Cardiac septum (tissue), 1 donor: ENCODE results near the gene LAMP5. TPM values are rescaled to one million over a fixed set of nuclear protein-coding genes. Genes with fewer than 3 reads are reported as not detected.

Experiments
- DNase-seq: peaks from one replicate; pipeline ENCODE4 v3.0.0-alpha.2; 2020; ENCODE audit warnings: low spot score
- intact Hi-C: fragments of 100-400 bp; cut with DNase I; formaldehyde crosslinking; loops from one replicate; pipeline ENCODE4 v1.14.0; 2022
- total RNA-seq: library from RNA; stranded (reverse); fragmentation: NEBNext Ultra II Directional; extraction: Animal tissue kit (Norgen Biotek cat#: 25700); gene quantifications from one replicate; pipeline ENCODE4 v1.2.1, GENCODE V29; 2021
- donor health status: DM: no; HTN: no; CAD: no.

LAMP5 gene
- total RNA-seq, 1 donor from 2014 or later, result 0.22 TPM

DNA sequence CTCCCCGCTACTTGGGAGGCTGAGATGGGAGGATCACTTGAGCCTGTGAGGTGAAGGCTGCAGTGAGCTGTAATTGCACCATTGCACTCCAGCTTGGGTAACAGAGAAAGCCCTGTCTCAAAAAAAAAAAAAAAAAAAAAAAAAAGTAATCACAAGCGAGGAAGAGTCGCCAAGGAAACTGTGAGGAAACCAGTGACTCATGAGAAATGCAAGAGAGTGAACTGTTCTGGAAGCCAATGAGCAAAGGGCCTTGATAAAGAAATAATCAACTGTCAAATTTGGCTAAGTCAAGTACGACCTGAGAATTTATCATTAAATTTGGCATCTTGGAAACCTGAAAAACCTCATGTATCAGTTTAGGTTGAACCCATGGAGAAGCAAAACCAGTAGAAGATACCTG is 16.1 kb upstream of the LAMP5 start:
- intact Hi-C loops, result no loop called here

DNA sequence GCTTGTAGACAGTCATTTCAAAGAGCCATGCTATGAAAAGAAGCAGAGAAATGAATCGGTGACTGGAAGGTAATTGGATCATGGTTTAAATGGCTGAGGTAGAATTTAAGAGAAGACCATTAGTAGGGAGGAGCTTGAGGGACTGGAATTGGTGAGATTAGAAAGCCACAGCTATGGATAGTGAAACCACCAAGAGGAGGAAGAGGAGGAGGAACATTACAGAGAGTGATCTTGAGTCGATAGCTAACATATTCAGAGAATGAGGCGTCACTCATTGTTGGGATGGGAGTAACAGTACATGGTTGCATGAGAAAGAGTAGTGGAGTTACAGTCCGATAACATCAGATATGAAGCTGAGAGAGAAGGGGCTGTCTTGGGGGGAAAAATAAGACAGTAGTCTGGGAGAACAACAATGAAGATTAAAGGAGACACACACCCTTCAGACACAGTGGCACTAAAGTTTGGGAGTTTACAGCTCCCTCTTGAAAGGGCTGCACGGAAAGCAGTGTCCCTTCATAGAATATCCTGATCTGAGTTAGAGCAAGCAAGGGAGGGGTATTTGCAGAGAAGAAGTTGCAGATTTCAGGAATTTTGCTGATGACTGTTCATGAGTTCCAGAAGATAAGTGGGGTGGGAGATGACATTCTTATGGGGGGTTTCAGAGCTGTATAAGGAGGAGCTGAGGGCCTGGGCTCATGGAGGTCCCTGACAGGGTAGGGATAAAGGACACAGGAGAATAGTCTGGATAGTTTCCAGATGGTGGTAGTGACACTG is 15.1 kb upstream of the LAMP5 start:
- intact Hi-C loops, result no loop called here
- DNase-seq, result no peak

More for the DNA sequence above, 16.1 kb upstream of the LAMP5 start:
- no peak for DNase-seq

GRCh38 chr20:9500121-9500520 is 14.3 kb upstream of the LAMP5 start:
- DNase-seq, result no peak
- intact Hi-C loops, result no loop called here

DNA sequence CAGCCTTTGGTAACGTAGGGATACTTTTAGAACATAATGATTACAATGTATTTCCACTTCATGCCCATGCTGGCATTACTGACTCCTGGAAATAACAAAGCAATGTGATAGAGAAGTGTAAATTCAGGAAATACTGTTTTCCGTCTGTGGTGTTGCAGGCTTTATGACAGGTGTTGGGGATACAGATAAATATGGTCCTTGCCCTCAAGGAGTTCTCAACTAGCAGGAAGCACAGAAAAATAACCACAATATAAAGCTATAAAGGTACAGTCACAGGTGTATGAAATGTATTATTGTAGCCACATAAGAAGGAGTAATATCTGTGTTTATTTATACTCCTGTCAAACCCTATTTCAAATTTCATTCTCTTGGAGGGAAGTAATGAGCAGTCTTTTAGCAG is 12.9 kb upstream of the LAMP5 start:
- DNase-seq, result no peak
- intact Hi-C loops, result no loop called here

- DNase-seq, result no peak
- intact Hi-C loops, result no loop called here
Observed at GRCh38 chr20:9503526-9504245, 10.7 kb upstream of the LAMP5 start.

DNA sequence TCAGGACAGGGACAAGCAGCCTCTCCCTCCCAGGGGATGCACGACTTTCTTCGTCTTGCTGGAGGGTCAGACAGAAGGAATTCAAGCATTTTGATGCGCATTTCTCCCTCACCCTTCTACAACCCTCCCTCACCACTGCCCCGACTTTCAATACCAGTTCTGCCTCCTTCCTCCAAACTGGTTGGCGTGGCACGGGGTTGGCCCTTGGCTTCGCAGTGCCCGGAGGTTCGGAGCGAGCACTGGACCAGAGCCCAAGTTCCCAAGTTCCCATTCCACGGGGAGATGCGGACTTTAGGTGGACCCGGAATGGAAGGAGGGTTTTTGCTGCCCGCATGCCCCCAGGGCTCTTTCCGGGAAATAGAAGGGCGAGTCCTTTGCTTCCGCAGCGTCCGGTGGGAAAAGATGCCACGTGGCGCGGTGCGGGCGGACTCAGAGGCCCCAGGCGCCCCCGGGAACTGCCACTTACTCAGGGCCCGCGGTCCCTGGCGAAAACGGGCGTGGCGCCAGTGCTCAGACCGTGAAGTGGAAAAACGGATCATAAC is 8.0 kb upstream of the LAMP5 start:
- no peak for DNase-seq
- intact Hi-C loops, result no loop called here

- DNase-seq, result no peak
- intact Hi-C loops, result no loop called here
Observed at GRCh38 chr20:9506964-9507369, 7.4 kb upstream of the LAMP5 start.

DNA sequence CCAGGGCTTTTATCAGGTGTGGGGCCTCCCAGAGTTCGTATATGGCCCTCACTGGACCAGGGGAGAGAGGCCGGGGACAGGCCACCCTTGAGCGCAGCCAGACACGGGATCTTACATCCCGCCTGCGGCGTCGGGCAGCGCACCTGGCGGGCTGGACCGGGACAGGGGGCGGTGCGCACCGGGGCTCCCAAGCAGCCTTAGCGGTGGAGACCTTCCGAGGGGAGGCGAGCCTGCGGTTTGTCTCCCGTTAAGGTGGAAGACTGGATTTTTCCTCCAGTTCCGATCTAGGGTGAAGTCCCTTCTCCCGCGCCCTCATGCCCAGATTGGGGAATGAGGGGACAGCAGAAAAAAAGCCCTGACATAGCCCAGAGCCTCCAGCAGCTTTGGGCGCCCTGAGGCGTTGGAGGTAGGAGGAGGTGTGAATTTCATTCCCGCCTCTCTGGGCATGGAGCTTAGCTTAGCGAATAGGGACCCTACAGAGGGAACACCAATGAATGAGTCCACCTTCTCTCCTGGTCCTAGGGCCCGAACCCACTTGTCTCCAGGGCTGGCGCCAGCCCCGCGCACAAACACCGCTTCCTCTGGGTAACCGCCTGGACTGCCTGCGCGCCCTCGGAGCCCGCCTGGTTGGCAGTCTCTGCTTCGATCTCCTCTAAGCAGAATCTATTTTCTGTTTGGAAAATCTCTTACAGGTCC is 6.7 kb upstream of the LAMP5 start:
- DNase-seq, result no peak
- intact Hi-C loops, result no loop called here

DNA sequence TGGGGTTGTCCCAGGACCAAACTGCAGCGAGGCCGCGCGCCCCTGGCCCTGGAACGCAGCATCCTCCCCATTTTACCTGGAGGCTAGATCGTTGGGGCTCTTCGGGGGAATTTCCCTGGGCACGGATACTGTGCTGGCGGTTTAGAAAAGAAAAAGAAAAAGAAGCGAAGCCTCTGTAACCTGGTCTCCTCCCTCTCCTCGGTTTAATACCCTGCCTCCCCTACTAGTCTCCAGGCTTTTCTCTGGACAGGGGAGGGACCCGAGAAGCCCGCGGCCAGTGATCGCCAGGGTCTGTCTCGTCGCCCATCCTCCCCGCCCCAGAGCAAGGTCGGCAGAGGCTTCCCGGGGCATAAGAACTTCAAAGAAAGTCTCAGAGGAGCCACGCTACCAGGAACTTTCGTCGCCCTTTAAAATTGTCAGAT is 6.1 kb upstream of the LAMP5 start:
- intact Hi-C loops, result no loop called here
- DNase-seq, result no peak

DNA sequence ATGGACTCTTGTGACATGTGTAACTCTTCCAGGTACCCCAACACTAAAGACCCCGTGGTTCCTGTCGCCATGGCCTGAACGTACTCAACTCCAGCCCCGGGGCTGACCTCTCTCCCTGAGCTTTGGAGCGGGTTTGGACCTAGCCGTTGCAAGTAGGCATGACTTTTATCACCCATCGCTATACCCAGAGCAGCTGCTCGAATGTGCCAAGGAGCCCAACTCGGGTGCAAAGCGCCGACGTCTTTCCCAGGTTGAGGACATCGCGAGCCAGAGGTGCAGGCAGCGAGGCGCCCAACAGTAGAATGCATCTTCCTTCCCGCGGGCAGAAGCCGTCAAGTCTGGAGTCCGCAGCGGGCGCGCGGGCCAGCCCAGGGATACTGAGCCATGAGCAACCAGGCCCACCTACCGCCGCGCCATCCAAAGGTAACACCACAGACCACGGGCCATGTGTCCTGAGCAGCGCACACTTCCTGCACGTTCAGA is 5.7 kb upstream of the LAMP5 start:
- no peak for DNase-seq
- intact Hi-C loops, result no loop called here

DNA sequence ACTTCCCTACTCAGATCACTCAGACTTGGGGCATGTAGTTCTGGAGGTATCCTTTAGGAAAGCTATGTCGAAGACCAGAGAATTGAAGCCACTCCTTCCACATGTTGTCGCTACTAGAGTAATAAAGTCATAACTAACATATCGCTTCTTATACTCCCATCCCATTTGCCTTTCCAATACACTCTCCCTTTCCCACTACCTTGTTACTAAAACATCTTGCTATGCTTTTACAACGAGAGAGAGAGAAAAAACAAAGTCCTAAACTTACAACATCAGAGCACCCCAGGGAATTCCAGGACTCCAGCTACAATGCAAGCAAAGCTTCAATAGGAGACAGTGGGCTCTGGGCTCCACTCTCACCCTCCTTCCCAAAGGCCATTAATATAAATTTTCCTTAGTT is 5.1 kb upstream of the LAMP5 start:
- no peak for DNase-seq
- intact Hi-C loops, result no loop called here

DNA sequence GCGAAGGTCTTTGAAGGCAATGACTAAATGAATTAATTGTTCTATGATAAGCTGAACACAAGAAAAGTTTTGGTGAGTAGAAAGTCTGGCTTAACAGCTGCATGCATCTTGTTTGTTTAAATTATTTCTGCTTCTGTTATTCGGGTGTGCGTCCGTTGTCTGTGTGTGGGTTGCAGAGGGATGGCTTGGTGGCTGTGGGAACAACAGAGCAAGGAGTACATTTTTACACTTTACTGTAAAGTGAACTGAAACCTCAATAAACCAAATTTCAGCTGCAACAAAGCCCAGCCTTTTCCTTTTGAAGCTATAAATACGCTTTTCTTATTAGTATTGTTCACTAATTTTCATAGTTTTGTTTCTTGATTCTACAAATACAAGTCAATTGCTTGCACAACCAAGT is 3.5 kb upstream of the LAMP5 start:
- no peak for DNase-seq
- intact Hi-C loops, result no loop called here

DNA sequence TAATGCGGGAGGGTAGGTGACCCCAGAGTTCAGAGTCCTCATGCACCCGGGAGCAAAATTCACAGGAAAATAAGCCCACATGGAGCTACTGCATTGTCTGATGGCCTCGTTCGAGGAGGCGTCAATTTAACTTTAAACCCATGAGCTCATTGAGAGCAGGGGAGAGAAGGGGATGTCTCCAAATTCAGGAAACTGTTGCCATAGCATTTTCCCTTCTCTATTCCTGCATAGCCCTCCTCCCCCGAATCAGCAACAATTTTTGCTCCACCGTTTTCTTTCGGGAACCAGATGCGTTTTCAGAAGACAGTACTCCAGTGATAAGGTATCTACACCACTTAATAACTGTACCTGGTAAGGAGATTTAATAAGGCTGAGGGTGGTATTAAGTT is 324 bp upstream of the LAMP5 start:
- no peak for DNase-seq
- intact Hi-C loops, result no loop called here

DNA sequence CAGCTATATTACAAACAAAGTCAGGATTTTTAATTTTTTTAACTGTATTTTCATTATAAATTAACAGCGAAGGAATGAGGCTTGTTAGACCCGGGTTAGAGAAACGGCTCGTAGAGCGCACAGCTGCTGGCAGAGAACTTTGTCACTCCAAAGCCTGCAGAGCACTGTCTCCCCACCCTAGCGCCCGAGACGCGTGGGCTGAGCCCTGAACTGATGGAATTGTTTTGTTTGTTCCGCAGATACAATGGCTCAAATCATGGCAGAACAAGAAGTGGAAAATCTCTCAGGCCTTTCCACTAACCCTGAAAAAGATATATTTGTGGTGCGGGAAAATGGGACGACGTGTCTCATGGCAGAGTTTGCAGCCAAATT is 810 bp downstream of the LAMP5 start:
- DNase-seq, result no peak
- intact Hi-C loops, result no loop called here

GRCh38 chr20:9515741-9516233 is 1.4 kb downstream of the LAMP5 start:
- intact Hi-C loops, result no loop called here
- no peak for DNase-seq

GRCh38 chr20:9516234-9516871 is 2.0 kb downstream of the LAMP5 start:
- intact Hi-C loops, result no loop called here
- no peak for DNase-seq

- intact Hi-C loops, result no loop called here
Observed at GRCh38 chr20:9517297-9518162, 3.1 kb downstream of the LAMP5 start.

GRCh38 chr20:9518576-9519175 is 4.3 kb downstream of the LAMP5 start:
- intact Hi-C loops, result no loop called here

More at GRCh38 chr20:9517297-9518162, 3.1 kb downstream of the LAMP5 start:
- no peak for DNase-seq

More at GRCh38 chr20:9518576-9519175, 4.3 kb downstream of the LAMP5 start:
- DNase-seq, result no peak
